Central memory CD8-positive, alpha-beta T cell (primary cell): ENCODE results near the gene HELZ2.

Source experiments
- ATAC-seq: fragments of 150-1000 bp; cut with Tn5 transposase; replicated peaks from 2 replicates; pipeline ENCODE4 v1.10.0; 2022; ENCODE audit warnings: mild to moderate bottlenecking, moderate FRiP score, moderate number of reproducible peaks; ENCODE audit not compliant: poor library complexity, severe bottlenecking; ENCODE audit errors: extremely low read depth
- DNase-seq, 2 donors: peaks; one replicate each; pipeline ENCODE4 v3.0.0; 2021; ENCODE audit warnings: low spot score in 2 of 2
- H3K27ac Mint-ChIP-seq: one replicate; pipeline ENCODE4 v1.8.0; 2022; ENCODE audit warnings: low read depth, mild to moderate bottlenecking, moderate library complexity, mixed read lengths
- H3K27me3 Mint-ChIP-seq: one replicate; pipeline ENCODE4 v1.8.0; 2022; ENCODE audit warnings: mixed read lengths
- H3K36me3 Mint-ChIP-seq: one replicate; pipeline ENCODE4 v1.8.0; 2022; ENCODE audit warnings: mild to moderate bottlenecking, moderate library complexity, mixed read lengths; ENCODE audit not compliant: insufficient read depth
- H3K4me1 Mint-ChIP-seq: one replicate; pipeline ENCODE4 v1.8.0; 2022; ENCODE audit warnings: mixed read lengths
- H3K4me3 Mint-ChIP-seq: one replicate; pipeline ENCODE4 v1.8.0; 2022; ENCODE audit warnings: mild to moderate bottlenecking, moderate library complexity, mixed read lengths
- H3K9me3 Mint-ChIP-seq: one replicate; pipeline ENCODE4 v1.8.0; 2022; ENCODE audit warnings: mixed read lengths

The HELZ2 gene

GRCh38 chr20:63538204-63539091 is 35.6 kb downstream of the HELZ2 start:
- Mint-ChIP-seq H3K27me3 (no peaks in the 10 kb centered on the region), H3K9me3 (no peaks in the 10 kb centered on the region), H3K27ac (peak overlapping the region; percentile 73), H3K4me3 (peak overlapping the region; percentile 67), H3K4me1 (no peaks in the 10 kb centered on the region), H3K36me3 (peaks cover 7% of the 10 kb centered on the region)
- peak in 1 of 2 donors; percentile 47 for DNase-seq
- peak; percentile 7 for ATAC-seq

- Mint-ChIP-seq H3K27me3 (no peaks in the 10 kb centered on the region), H3K9me3 (no peaks in the 10 kb centered on the region), H3K27ac (peak overlapping the region; percentile 73), H3K36me3 (peaks cover 7% of the 10 kb centered on the region), H3K4me3 (peak overlapping the region; percentile 67), H3K4me1 (no peaks in the 10 kb centered on the region)
- DNase-seq (peak; percentile 88 to 94), ATAC-seq (peak; percentile 93)
Observed at GRCh38 chr20:63537525-63538203, 36.4 kb downstream of the HELZ2 start.

- ATAC-seq (peak; percentile 3), DNase-seq (no peak)
- Mint-ChIP-seq H3K36me3 (peaks cover 7% of the 10 kb centered on the region), H3K9me3 (no peaks in the 10 kb centered on the region), H3K4me1 (no peaks in the 10 kb centered on the region), H3K4me3 (peak within 1 kb of the TSS; percentile 67), H3K27ac (peak within 1 kb of the TSS; percentile 73), H3K27me3 (no peaks in the 10 kb centered on the region)
Observed at GRCh38 chr20:63536997-63537524, 37.0 kb downstream of the HELZ2 start, which contains the start of gene PTK6. TSS of gene PTK6 (minus strand) at chr20:63537376. CDS start at chr20:63537314, 62 bp downstream.

- no peaks in the 10 kb centered on the region for H3K27me3 Mint-ChIP-seq
- ATAC-seq (no peak), DNase-seq (no peak)
- no peaks in the 10 kb centered on the region for H3K9me3 Mint-ChIP-seq
- H3K4me3 Mint-ChIP-seq = peak overlapping the region; percentile 42
- no peaks in the 10 kb centered on the region for H3K4me1 Mint-ChIP-seq
- H3K36me3 Mint-ChIP-seq = peaks cover 6% of the 10 kb centered on the region
- no peak overlapping the region for H3K27ac Mint-ChIP-seq
Observed at GRCh38 chr20:63536241-63536977, 37.6 kb downstream of the HELZ2 start.

- no peaks in the 10 kb centered on the region for H3K9me3 Mint-ChIP-seq
- peaks cover 4% of the 10 kb centered on the region for H3K36me3 Mint-ChIP-seq
- H3K4me1 Mint-ChIP-seq = no peaks in the 10 kb centered on the region
- no peak overlapping the region for H3K27ac Mint-ChIP-seq
- ATAC-seq (no peak), DNase-seq (no peak)
- no peak overlapping the region for H3K4me3 Mint-ChIP-seq
- H3K27me3 Mint-ChIP-seq = no peaks in the 10 kb centered on the region
Observed at GRCh38 chr20:63534831-63535651, 39.0 kb downstream of the HELZ2 start.

DNA sequence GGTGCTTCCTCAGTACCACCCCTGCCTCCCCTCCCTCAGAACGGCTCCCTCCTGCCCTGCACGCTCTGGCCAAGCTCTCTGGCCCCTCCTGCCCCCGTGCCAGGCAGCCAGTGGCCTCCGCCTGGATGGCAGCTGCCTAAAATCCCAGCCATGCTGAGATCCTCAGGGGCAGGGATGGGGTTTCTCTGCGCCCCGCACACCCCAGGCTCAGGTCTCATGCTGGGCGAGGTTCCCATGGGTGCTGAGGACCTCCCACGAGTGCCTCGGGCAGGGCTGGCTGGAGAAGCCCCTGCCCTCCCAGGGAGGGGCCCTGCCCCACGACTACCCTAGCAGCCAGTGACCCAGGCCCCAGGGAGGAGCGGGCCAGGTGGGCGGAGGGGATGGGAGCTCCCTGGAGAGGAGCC is 39.6 kb downstream of the HELZ2 start:
- DNase-seq (no peak), ATAC-seq (no peak)
- H3K4me3 Mint-ChIP-seq = no peak overlapping the region
- H3K36me3 Mint-ChIP-seq = peaks cover 6% of the 10 kb centered on the region
- H3K9me3 Mint-ChIP-seq = no peaks in the 10 kb centered on the region
- H3K4me1 Mint-ChIP-seq = no peaks in the 10 kb centered on the region
- H3K27ac Mint-ChIP-seq = no peak overlapping the region
- no peaks in the 10 kb centered on the region for H3K27me3 Mint-ChIP-seq

GRCh38 chr20:63533871-63534393 is 40.1 kb downstream of the HELZ2 start:
- H3K4me3 Mint-ChIP-seq = no peak overlapping the region
- no peak for ATAC-seq
- peaks cover 2% of the 10 kb centered on the region for H3K4me1 Mint-ChIP-seq
- H3K27me3 Mint-ChIP-seq = no peaks in the 10 kb centered on the region
- no peak overlapping the region for H3K27ac Mint-ChIP-seq
- no peak for DNase-seq
- H3K36me3 Mint-ChIP-seq = peaks cover 7% of the 10 kb centered on the region
- no peaks in the 10 kb centered on the region for H3K9me3 Mint-ChIP-seq

DNA sequence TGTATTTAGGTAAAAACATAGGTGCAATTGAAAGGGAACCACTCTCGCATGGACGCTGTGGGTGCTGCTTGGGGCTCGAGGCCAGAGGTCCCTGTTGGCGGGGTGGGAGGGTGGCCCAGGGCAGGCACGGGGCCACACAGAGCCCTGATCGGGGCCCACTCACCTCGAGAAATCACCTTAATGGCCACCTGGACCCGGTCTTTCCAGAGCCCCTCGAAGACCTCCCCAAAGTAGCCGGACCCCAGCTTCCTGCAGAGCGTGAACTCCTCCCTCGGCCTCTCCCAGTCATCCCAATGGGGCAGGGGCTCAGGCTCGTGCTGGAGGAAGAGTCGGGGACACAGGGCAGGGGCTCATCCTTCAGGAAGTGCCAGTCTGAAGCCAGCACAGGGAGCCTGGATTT is 40.7 kb downstream of the HELZ2 start:
- no peak for DNase-seq
- H3K36me3 Mint-ChIP-seq = peaks cover 9% of the 10 kb centered on the region
- H3K4me3 Mint-ChIP-seq = no peak overlapping the region
- H3K4me1 Mint-ChIP-seq = peaks cover 6% of the 10 kb centered on the region
- H3K27ac Mint-ChIP-seq = peak overlapping the region; percentile 50
- no peaks in the 10 kb centered on the region for H3K27me3 Mint-ChIP-seq
- ATAC-seq = no peak
- no peaks in the 10 kb centered on the region for H3K9me3 Mint-ChIP-seq

- H3K9me3 Mint-ChIP-seq = no peaks in the 10 kb centered on the region
- H3K4me3 Mint-ChIP-seq = no peak overlapping the region
- peaks cover 6% of the 10 kb centered on the region for H3K4me1 Mint-ChIP-seq
- peaks cover 9% of the 10 kb centered on the region for H3K36me3 Mint-ChIP-seq
- no peak for DNase-seq
- peak overlapping the region; percentile 50 for H3K27ac Mint-ChIP-seq
- ATAC-seq = no peak
- H3K27me3 Mint-ChIP-seq = no peaks in the 10 kb centered on the region
Observed at GRCh38 chr20:63532449-63532971, 41.5 kb downstream of the HELZ2 start.

DNA sequence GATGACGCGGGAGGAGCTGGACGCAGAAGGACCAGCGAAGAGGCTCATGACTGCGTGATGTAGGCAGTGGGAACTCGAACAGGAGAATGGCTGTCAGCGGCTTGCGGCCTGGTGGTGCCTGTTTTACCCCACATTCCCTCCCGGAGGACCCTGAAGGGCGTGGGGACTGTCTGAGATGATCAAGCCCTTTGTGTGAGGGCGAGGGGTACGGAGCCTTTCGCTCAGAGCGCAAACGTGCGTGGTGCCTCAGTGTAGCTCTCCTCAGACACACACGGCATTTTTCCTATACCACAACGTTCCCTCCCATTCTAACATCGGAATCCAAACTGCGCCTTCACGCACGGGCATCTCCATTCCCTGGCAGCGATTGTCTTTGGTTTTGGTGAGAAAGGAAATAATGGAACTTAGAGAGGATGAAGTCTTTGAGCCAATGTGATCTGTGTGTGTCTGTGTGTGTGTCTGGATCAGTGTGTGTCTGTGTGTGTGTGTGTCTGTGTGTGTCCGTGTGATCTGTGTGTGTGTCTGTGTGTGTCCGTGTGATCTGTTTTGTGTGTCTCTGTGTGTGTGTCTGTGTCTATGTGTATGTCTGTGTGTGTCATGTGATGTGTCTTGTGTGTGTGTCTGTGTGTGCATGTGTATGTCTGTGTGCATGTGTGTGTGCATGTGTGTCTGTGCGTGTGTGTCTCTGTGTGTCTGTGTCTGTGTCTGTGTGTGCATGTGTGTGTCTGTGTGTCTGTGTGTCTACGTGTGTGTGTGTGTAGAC is 42.2 kb downstream of the HELZ2 start:
- H3K4me3 Mint-ChIP-seq = no peak overlapping the region
- H3K27ac Mint-ChIP-seq = no peak overlapping the region
- H3K4me1 Mint-ChIP-seq = peaks cover 6% of the 10 kb centered on the region
- peaks cover 9% of the 10 kb centered on the region for H3K36me3 Mint-ChIP-seq
- no peaks in the 10 kb centered on the region for H3K9me3 Mint-ChIP-seq
- DNase-seq (no peak), ATAC-seq (no peak)
- H3K27me3 Mint-ChIP-seq = no peaks in the 10 kb centered on the region

GRCh38 chr20:63530788-63531160 is 43.3 kb downstream of the HELZ2 start:
- H3K27me3 Mint-ChIP-seq = no peaks in the 10 kb centered on the region
- peaks cover 6% of the 10 kb centered on the region for H3K36me3 Mint-ChIP-seq
- H3K9me3 Mint-ChIP-seq = no peaks in the 10 kb centered on the region
- ATAC-seq (no peak), DNase-seq (no peak)
- no peak overlapping the region for H3K4me3 Mint-ChIP-seq
- no peak overlapping the region for H3K27ac Mint-ChIP-seq
- peaks cover 6% of the 10 kb centered on the region for H3K4me1 Mint-ChIP-seq
